Vagina (tissue), 2 donors: Measurements from ENCODE around the gene CHMP6.

Experiments
- CTCF ChIP-seq, 3 experiments: fragments of 450-650 bp in 2 of 3; fragments of 200-600 bp in 1 of 3; sonication (generic) in 1 of 3; IDR thresholded peaks; one replicate each; pipeline ENCODE4 v1.5.1; 2017 to 2019; ENCODE audit warnings: antibody characterized with exemption in 3 of 3, mild to moderate bottlenecking in 2 of 3, moderate library complexity in 2 of 3
- POLR2A ChIP-seq, 2 donors: fragments of 450-650 bp; IDR thresholded peaks; one replicate each; pipeline ENCODE4 v1.6.1; 2017; ENCODE audit warnings: antibody characterized with exemption in 2 of 2, mild to moderate bottlenecking in 2 of 2, moderate library complexity in 2 of 2
- POLR2AphosphoS5 ChIP-seq, 2 donors: sonication (generic); formaldehyde crosslinking; IDR thresholded peaks; one replicate each; pipeline ENCODE4 v1.9.0; 2017; ENCODE audit warnings: antibody characterized with exemption in 2 of 2, mild to moderate bottlenecking in 2 of 2, low read depth in 1 of 2; ENCODE audit not compliant: insufficient read depth in 1 of 2

GRCh38 chr17:80969030-80969673, 22.5 kb upstream of the CHMP6 start:
- TF ChIP-seq CTCF (IDR thresholded peaks at IDR 0.05) (no peak), POLR2A (IDR thresholded peaks at IDR 0.05) (no peak), POLR2AphosphoS5 (IDR thresholded peaks at IDR 0.05; ENCODE audit: insufficient read depth in 1 of 2, low read depth in 1 of 2) (peak in 1 of 2 donors; percentile 26)
